Glomerular endothelial cell (primary cell): Measurements from ENCODE around the gene INAFM1. TPM values are rescaled to one million over a fixed set of nuclear protein-coding genes. Genes with fewer than 3 reads are reported as not detected.

Experiments
- DNase-seq: peaks from one replicate; pipeline ENCODE4 v3.0.0-alpha.2; 2011; ENCODE audit warnings: low read depth, low spot score; ENCODE audit errors: extremely low read depth
- total RNA-seq: library from RNA; depleted of rRNA; stranded (reverse); fragments of >200 nt; gene quantifications from 2 replicates; pipeline ENCODE4 v1.2.3, GENCODE V29; 2015

The INAFM1 gene
- total RNA-seq, 1 donor from 2014 or later: 5.0 TPM

GRCh38 chr19:47309038-47309437 lies 34.4 kb downstream of the INAFM1 start:
- DNase-seq: no peak

GRCh38 chr19:47309608-47310007 lies 34.9 kb downstream of the INAFM1 start, which contains the start of gene C5AR1:
C5AR1 (plus strand) TSS chr19:47309861; CDS start chr19:47309896, 35 bp downstream.
- no peak for DNase-seq

- DNase-seq: no peak
These were observed 35.6 kb downstream of the INAFM1 start for GRCh38 chr19:47310323-47310722.

GRCh38 chr19:47310819-47311218 lies 36.1 kb downstream of the INAFM1 start:
- DNase-seq: no peak

- no peak for DNase-seq
These were observed 37.8 kb downstream of the INAFM1 start for GRCh38 chr19:47312366-47313006.

- no peak for DNase-seq
These were observed 39.1 kb downstream of the INAFM1 start for GRCh38 chr19:47313754-47314295.

- DNase-seq: no peak
These were observed 40.6 kb downstream of the INAFM1 start for GRCh38 chr19:47315125-47315821.

GRCh38 chr19:47316513-47316912 lies 41.8 kb downstream of the INAFM1 start:
- DNase-seq: no peak

GRCh38 chr19:47319923-47320871 lies 45.5 kb downstream of the INAFM1 start:
- no peak for DNase-seq

GRCh38 chr19:47321630-47322029 lies 46.9 kb downstream of the INAFM1 start:
- DNase-seq: no peak

GRCh38 chr19:47322058-47322457 lies 47.4 kb downstream of the INAFM1 start:
- no peak for DNase-seq

- no peak for DNase-seq
These were observed 48.7 kb downstream of the INAFM1 start for GRCh38 chr19:47323409-47323808.

GRCh38 chr19:47323872-47324271 lies 49.2 kb downstream of the INAFM1 start:
- no peak for DNase-seq

GRCh38 chr19:47324502-47324901 lies 49.8 kb downstream of the INAFM1 start:
- no peak for DNase-seq

Other genes starting within 250 kb of the INAFM1 start
- 39.9 and 60.8 TPM in 2 replicates for gene TMEM160, start 226.3 kb upstream of the INAFM1 start, total RNA-seq
- gene ZC3H4, start 161.1 kb upstream of the INAFM1 start, total RNA-seq: 24.1 and 35.4 TPM in 2 replicates
- 121 and 124 TPM in 2 replicates for gene SAE1, start 144.1 kb upstream of the INAFM1 start, total RNA-seq
- gene BBC3, start 43.7 kb upstream of the INAFM1 start, total RNA-seq: 29.9 and 45.6 TPM in 2 replicates
- 10.0 and 19.9 TPM in 2 replicates for gene CCDC9, start 18.4 kb upstream of the INAFM1 start, total RNA-seq
- gene C5AR1, start 35.0 kb downstream of the INAFM1 start, total RNA-seq: not detected in 2 replicates
- under 0.01 TPM in 2 replicates for gene C5AR2, start 57.3 kb downstream of the INAFM1 start, total RNA-seq
- gene DHX34, start 74.4 kb downstream of the INAFM1 start, total RNA-seq: 13.9 and 21.6 TPM in 2 replicates
- gene MEIS3, start 144.6 kb downstream of the INAFM1 start, total RNA-seq: 0.63 and 1.6 TPM in 2 replicates
- gene SLC8A2, start 197.0 kb downstream of the INAFM1 start, total RNA-seq: not detected in 2 replicates
- gene KPTN, start 209.3 kb downstream of the INAFM1 start, total RNA-seq: 8.8 and 11.1 TPM in 2 replicates
- gene NAPA, start 240.2 kb downstream of the INAFM1 start, total RNA-seq: 143 and 156 TPM in 2 replicates